IPS DF 4.7 (cell line): Measurements from ENCODE around the gene GLP2R.
"Not testable (repeated sequence)": the region's sequence is repeated elsewhere in the genome, so short reads cannot be mapped to it uniquely, and the experiment has no call there.

ENCODE experiments used
- DNase-seq: peaks from one replicate; pipeline ENCODE4 v3.0.0-alpha.2; 2013; ENCODE audit warnings: low spot score; ENCODE audit errors: extremely low read depth

Gene GLP2R

GRCh38 chr17:9825641-9826150 is at the start of gene GLP2R:
Gene GLP2R (plus strand): TSS chr17:9825924. CDS start chr17:9826064, 140 bp downstream.
- no peak for DNase-seq

- DNase-seq = no peak
Measured at GRCh38 chr17:9776911-9777310, 48.8 kb upstream of the GLP2R start.

DNA sequence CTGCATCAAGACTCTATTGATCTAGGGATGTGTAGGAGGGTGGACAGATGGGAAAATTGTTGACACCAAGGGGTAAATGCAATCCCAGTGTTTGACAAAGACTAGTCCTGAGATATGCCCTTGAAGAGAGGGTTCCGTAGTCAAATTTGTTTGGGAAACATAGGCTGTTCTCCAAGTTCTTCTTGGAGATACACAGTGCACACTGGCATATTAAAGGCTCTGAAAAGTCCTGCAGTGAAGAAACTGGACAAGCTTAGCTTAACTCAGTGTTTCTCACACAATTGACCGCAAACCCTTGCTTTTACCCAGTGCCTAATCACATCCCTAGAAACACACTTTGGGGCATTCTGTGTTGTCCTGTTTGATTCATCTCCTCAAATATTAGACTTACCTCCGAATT is 45.2 kb upstream of the GLP2R start:
- no peak for DNase-seq

DNA sequence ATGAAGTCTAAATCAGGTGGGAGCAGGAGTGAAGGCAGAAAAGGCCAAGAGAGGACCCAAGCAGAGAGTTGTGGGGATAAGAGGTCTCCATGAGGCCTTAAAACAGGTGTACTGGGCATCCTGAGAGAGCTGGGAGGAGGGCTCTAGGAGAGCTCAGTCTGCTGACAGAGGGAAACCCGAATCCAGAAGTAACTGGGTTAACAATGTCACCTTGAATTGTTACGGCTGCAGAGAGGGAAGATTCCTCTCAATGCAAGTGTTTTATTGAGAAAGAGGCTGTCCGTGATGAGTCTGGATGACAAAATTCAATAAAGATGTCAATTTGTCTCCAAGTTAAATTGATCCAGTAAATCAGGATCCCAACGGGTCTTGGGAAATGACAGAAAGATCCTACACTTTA is 42.7 kb upstream of the GLP2R start:
- DNase-seq = no peak

GRCh38 chr17:9783465-9783864 is 42.3 kb upstream of the GLP2R start:
- DNase-seq = not testable (repeated sequence)

DNA sequence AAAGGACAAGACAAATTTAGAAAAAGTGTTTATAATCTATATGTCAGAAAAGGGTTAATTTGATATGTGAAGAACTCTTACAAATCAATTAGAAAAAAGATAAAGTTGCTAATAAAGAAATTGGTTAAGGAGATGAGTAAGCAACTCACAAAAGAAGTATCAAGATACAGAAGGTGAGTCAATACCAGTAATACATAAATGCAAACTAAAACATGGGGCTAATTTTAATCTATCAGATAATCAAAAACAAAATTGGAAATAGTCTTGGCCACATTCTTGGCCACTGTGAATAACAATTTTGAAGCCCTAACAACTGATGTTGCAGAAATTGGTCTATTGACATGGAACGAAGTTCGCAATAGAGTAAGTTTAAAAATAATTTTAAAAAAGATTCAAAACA is 41.2 kb upstream of the GLP2R start:
- no peak for DNase-seq

DNA sequence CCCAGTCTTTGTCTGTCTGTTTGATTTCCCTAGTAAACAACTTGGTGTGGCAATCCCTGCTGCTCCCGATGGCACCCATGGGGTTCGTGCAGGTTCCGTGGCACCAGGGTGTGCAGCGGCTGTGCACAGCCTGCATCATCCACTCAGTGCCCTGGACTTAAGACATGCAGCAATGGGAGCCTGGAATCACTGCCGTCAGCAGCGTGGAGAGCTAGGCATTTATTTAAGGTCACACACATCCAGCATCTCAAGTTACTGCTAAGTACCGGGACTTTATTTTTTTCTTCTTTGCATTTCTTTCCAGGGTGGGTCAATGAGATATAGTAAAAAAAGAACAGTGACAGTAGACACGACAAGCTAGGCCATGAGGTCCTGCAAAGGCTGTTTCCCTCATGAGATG is 37.1 kb upstream of the GLP2R start:
- no peak for DNase-seq

DNA sequence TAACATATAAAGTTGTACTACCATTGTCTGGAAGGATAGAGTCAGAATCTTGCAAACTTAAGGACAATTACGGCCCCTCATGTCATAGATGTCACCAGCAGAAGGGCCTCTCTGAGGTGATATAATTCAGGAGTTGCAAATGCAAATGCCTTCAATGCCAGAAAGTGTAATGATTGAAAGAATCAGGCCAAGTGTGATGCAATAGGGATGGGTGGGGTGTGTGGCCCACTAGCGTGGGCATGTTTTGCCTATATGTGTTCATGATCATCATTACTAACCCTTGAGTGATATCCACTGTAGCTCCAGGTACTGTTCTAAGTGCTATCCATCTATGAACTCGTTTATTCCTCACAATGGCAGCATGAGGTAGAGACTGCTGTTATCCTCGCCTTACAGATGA is 35.4 kb upstream of the GLP2R start:
- no peak for DNase-seq

- no peak for DNase-seq
Measured at GRCh38 chr17:9790889-9791876, 34.5 kb upstream of the GLP2R start, which contains the start of gene DHRS7C. Gene DHRS7C (minus strand): TSS chr17:9791592. CDS start chr17:9791284, 308 bp downstream.

DNA sequence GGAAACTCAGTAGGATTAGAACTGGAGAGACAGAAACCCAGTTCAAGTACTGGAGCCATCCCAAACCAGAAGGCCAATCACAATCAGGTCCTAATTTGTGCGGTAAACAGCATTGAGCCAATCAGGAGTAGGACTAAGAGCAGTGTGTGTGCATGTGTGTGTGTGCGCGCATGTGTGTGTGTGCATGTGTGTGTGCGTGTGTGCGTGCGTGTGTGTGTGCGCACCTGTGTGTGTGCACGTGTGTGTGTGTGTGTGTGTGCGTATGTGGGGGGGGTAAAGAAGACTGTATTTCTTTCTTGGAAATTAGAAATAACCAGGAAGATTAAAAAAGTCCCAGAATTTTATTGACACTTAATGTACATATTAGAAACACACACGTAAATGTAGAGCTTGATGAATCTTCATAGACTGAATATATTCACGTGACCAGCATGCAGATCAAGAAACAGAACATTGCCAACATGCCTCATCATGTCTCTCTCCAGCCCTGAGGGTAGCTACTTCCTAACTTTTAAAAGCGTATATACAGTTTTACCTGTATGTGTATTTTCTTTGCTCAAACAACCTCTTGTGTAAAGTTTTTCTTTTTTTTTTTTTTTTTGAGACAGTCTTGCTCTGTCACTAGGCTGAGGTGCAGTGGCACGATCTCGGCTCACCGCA is 33.4 kb upstream of the GLP2R start:
- DNase-seq = no peak

DNA sequence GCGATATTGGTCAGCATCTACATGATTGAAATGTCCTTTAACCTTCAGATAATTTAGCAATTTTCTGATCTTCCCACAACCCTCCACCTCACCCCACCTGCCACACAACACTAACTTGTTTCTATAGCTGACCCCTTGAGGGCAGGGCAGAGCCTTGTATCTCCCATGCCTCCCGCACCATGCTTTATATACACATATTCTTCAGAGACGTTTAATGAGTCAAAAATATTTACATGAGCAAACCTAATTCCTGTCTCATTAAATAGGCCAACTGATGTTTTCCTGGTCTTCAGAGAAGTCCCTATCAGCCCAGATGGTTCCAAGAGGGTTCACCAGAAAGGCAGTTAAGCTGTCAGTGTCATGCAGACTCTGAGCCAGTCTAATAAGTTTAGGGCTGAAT is 27.7 kb upstream of the GLP2R start:
- DNase-seq = no peak

GRCh38 chr17:9798724-9799123 is 27.0 kb upstream of the GLP2R start:
- DNase-seq = no peak

DNA sequence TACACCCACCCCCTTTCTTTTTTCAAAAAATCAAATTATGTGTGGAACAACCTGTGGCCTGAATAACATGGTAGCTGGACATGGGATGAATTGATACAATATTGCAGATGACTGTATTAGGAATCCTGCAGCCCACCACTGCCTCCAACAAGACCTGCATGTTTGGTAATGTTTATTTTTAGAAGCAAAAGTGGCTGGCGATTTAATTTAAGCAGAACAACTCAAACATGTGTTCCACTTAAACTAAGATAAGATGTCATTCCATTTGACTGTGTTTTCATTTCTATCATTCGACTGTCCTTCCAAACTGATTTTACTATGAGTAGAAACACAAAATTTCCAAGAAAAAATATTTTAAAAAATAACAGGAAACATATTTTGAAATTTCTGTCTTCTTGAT is 24.2 kb upstream of the GLP2R start:
- DNase-seq = no peak

- DNase-seq = no peak
Measured at GRCh38 chr17:9802294-9802693, 23.4 kb upstream of the GLP2R start.

DNA sequence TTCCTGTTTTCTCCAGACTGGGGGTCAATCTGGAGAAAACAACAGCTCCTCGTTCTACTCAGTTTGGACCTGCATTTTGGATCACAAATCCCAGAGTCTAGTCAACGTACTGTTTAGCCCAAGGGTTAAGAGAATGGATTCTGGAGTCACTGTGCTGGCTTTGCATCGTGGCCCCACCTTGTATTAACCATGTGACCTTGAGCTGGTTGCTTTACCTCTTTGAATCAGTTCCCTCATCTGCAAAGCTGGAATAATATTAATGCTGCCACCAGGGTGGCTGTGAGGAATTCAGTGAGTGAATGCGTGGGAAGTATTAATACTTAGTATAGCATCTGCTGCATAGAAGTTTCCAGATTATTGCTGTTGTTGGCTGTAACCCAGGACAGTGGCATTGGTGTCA is 23.0 kb upstream of the GLP2R start:
- no peak for DNase-seq

DNA sequence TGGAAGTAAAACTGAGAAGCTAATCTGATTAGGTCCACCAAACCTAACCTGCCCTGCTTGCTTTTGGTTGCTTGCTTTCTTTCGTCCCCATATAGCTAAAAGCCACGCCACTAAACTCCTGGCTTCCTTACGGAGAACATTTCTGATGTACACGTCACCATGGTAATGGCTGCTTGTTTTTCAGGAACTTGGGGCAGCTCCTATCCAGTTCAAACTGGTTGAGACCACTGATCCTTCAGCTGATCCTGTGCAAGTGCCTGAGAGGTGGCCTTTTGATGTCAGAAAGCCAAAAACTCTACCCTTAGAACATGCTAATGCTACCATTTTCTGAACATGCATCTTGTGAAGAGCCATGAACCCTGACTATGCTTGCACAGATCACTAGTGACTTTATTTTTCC is 20.0 kb upstream of the GLP2R start:
- DNase-seq = no peak

- no peak for DNase-seq
Measured at GRCh38 chr17:9806699-9807098, 19.0 kb upstream of the GLP2R start.

DNA sequence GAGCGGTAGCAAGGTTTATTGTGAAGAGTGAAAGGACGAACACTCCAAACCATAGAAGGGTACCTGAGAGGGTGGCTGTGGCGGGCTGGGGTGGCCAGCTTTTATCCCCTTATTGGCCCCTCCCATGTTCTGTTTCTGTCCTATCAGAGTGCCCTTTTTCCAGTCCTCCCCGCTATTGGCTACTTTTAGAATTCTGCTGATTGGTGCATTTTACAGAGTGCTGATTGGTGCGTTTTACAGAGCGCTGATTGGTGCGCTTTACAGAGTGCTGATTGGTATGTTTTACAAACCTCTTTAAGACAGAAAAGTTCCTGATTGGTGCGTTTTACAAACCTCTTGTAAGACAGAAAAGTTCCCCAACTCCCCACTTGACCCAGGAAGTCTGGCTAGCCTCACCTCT is 16.3 kb upstream of the GLP2R start:
- DNase-seq = no peak

GRCh38 chr17:9810100-9810949 is 15.4 kb upstream of the GLP2R start:
- no peak for DNase-seq

DNA sequence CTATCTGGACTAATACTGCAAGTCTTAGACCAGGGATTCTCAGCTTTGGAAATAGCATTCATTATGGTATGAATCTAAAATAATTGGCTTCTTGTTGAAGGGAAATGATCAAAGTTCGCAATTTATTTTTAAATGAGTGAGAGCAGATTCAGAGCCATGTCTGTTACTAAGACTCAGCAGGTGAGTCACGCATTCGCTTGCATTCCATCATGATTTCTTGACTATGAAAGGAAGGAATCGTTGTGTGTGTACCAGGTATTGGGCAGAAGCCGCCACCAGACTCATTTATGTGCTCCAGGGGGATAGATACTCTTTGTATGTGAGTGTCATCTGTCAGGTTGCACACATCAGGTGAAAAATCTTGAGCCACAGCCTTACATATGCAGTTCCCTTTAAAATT is 14.6 kb upstream of the GLP2R start:
- DNase-seq = no peak

DNA sequence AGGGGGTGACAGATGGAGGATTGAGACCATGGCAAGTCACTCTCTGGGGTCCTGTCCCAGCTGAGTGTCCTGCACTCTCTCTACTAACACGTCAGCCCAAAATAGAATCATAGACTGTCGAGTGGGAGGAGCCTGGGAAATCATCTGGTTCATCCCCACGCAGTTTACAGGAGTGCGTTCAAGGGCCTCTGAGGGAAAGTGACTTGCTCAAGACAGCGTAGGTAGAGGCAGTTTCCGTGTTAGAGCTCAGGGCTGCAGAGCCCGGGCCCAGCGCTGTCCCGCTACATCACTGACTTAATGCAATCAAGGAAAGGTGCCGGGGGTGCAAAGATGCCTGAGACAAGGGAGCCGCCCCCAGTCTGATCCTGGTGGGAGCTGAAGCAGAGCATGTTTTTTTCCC is 14.2 kb upstream of the GLP2R start:
- DNase-seq = no peak
